Stimulated activated CD4-positive, alpha-beta T cell treated with anti-CD3 and anti-CD28 coated beads, Interleukin-4, amount 100 ng/mL, for 48 hours (primary cell): ENCODE results near the gene JTB.

Source experiments
- DNase-seq, 2 donors: peaks; one replicate each; pipeline ENCODE4 v3.0.0-alpha.2; 2020; ENCODE audit warnings: low read depth in 2 of 2

Gene JTB

GRCh38 chr1:153954826-153955225 lies 22.6 kb downstream of the JTB start:
- DNase-seq, result no peak

DNA sequence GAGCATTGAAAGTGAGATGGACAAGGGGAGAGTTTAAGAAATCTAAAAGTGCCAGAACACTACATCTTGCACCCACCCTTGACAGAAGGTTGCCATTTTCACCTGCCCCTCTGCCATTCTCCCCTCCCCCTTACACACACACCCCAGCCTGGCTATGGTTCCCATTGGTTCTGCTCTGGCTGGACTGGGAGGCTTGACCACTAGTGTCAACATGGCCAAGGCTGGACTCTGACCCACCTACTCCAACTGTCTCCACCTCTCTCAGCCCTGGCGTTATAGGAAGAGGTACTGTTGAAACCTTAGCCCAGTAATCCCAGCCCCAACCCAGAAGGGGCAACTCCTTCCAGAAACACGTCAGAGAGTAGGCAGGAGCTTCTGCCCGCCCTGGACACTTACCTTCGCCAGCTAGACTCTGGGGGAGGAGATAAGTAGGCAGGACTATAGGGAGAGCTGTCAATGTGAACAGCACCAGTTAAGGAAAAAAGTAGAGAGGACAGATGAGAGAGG lies 23.6 kb downstream of the JTB start:
- DNase-seq, result no peak

GRCh38 chr1:153951801-153952200 lies 25.7 kb downstream of the JTB start:
- no peak for DNase-seq

GRCh38 chr1:153951183-153951582 lies 26.3 kb downstream of the JTB start:
- DNase-seq, result no peak

DNA sequence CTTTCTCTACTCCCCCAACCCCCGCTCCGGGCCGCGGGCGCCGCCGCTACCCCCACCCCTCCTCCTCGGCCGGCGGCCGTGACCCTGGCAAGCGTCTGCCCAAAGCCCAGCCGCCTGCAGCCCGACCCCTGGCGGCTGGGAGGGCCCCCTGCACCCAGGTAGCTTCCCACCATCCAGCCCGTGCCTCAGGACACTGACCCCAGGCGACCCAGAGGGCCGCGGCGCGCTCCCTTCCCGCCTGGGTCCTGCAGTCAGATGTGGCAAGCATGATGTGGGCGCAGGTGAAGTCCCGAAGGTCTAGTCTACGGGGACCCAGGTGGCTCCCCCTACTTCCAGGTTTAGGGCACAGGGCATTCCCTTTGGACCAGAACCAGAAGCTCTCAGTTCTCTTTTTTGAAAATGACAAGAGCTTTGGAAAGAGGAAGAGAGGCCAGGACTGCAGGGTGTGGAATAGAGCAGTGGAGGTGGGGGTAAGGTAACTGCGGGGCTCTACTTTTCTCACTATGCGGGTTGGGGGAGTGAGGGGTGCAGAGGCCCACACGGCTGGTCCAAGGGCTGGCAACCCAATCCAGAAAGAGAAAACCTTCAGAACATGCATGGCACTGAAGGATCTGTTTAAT lies 30.7 kb downstream of the JTB start, which contains the start of gene DENND4B:
DENND4B (minus strand) TSS at position 97 of the 620 bp plus-strand sequence. CDS start 2,344 bp downstream, outside the sequence.
- peak; percentile 64 to 73 for DNase-seq

GRCh38 chr1:153945795-153946621 lies 31.5 kb downstream of the JTB start:
- DNase-seq, result peak; percentile 63 to 67

- peak; percentile 60 to 62 for DNase-seq
Observed at GRCh38 chr1:153945131-153945794, 32.2 kb downstream of the JTB start.

GRCh38 chr1:153944827-153945117 lies 32.7 kb downstream of the JTB start:
- no peak for DNase-seq

DNA sequence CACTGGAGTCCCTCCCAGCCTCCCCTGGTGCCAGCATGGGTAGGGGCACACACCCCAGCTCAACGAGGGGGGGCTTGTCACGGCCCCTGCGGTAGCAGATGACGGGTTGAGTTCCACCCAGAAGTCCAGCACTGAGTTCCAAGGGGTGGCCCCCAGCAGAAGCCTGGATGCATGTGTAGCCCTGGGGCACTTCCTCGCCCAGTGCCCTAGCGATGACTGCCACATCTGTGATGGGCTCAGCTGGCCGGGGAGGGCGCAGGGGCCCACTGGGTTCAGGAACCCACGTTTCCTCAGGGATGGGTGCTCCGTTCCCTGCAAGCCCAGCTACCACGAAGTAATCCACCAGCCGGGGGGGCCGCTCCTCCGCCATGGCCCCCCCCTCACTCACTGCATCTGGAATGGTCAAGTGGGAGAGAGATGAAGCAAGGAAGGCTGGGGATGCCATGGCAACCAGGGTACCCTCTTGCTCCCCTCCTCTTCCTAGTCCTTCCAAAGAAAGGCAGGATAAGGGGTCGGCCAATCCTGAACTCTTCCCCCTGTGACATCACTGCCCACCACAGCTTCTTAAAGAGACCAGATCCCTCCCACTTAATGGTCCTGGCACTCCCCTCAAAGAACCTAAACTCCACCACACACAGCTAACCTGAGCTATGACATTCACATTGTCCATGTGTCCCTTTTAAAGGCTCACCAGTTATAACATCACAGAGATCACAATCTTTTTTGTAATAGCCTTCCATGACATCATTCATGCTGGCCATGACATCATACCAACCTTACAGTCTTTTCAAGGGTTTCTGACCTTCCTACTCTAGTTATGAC lies 33.3 kb downstream of the JTB start:
- no peak for DNase-seq

DNA sequence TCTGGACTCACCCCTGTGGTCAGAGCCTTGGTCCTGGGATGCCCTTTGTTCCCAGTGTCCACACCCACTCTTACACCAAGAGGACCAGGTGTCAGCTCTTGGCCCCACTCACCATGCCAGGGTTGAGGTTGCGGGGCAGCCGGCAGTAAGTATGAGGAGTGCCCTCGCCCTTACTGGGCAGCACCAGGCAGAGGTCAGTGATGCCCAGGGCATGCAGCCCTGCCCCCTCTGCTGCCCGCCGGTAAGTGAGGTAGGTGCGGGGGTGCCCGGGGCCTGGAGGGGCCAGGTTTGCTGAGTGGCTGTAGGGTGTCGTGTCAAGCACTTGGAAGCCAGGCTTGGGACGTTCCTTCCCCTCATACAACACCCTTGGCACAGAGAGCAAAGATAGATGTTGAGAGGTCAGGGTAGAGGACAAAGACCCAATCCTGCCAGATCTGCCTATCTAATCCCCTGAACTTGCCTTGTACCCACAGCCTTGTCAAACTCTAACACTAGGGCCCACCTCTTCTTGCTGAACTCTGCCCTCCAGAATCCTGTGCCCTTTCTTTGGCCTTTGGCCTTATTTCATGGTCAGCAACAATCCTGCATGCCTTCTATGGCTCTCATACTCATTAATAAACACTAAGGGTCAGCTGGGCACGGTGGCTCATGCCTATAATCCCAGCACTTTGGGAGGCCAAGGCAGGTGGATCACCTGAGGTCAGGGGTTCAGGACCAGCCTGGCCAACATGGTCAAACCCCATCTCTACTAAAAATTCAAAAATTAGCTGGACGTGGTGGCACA lies 34.5 kb downstream of the JTB start:
- DNase-seq, result no peak

DNA sequence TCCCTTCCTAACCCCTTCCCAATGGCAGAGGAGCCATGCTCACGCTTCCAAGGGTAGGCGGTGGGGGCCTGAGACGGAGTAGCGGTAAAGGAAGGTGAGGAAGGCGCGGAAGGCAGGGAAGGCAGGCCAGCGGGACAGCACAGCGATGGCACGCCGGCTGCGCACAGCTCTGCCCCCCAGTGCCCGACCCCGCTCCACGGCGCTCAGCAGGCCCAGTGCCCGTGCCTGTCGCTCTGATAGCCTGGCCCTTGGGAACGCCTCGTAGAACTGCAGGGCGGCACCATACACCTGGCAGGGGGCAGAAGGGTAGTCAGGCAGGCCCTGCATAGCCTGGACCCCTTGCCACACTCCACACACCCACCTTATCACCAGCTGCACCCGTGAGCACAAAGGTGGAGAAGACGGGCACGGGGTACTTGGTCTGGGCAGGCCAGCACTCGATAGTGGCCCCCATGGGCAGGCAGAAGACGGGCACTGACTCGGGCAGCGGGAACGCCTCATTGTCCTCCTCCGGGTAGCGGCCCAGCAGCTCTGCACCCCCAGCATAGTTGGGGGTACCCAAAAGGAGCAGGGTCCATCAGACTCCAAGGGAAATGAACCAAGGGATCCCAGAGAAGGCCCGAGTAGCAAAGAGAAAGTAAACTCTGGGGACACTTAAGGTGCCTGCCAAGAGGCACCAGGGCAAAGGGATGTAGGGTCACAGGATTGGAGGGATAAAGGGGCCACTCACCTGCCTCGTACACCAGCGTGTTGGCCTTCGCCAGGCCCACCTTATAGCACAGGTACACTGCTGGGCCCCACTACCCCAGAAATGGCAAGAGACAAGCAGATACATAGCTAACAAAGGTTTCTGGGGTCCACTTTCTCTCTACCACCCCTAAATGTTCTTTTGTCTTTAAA lies 35.4 kb downstream of the JTB start:
- no peak for DNase-seq

DNA sequence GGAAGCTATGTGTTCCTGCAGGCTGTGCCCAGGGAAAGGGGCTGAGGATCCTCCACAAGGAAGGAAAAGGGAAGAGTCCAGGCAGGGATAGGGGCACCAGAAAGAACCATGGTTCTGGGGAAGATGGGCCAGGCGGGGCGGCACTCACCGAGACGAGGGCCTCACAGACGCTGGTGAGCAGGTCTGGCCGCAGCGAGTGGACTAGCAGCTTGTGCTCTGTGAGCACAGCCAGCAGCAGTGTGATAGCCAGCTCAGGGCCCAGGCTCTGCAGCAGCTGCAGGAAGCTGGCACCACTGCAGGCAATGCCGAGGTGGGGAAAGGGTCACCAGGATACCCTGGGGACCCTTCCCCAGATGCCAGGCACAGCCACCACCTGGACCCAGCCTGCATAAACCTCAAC lies 36.7 kb downstream of the JTB start:
- DNase-seq, result no peak

GRCh38 chr1:153939476-153939875 lies 38.0 kb downstream of the JTB start:
- no peak for DNase-seq

- DNase-seq, result no peak
Observed at GRCh38 chr1:153938996-153939395, 38.5 kb downstream of the JTB start.

DNA sequence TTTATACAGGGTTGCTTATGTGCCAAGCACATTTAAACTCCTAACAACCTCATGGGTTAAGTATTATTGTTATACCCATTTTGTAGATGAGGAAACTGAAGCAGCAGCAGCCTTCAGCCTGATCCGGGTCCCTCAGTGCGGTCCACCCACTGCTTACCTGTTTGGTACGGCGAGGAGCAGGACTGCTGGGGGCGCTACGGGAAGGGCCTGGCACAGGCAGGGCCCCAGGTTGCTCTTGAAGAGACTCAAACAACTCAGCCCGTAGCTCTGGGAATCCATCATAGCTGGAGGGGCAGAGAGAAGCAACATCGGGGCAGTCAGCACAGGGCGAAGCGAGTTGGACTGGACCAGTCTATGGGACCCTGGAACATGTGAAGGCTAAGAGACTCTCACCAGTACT lies 40.1 kb downstream of the JTB start:
- no peak for DNase-seq

DNA sequence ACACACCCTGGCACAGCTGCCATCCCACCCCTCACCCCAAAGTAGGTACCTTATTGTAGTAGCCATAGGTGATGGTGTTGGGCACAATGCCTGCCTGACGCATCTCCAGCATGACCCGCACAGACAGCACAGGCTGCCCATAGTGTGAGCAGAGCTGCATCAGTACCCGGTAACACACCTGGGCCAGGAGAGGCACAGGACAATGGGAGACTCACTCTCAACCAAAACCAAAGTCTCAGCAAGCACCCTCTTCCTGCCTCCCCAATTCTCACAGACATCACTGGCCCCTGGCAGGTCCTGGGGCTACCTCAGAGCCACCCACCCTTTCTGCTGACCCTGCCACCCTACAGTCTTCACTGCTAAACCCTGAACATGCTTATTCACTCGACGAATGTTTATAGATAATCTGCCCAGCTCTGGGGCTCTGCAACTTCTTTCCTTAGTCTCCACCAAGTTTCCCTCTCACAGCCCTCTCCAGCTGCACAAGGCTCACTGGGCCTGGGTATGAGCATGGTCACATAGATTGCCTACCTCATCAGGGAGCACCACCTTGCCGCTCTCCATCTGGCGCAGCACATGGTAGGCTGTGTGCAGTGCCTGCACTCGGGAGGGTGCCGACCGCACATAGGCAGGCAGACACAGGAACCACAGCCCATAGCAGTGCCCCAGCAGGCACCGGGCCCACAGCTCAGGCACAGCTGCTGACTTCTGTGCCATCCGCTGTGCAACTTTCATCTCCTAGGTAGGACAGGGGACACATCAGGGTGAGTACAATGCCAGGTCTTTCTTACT lies 41.3 kb downstream of the JTB start:
- no peak for DNase-seq

GRCh38 chr1:153934746-153935145 lies 42.7 kb downstream of the JTB start:
- DNase-seq, result no peak

DNA sequence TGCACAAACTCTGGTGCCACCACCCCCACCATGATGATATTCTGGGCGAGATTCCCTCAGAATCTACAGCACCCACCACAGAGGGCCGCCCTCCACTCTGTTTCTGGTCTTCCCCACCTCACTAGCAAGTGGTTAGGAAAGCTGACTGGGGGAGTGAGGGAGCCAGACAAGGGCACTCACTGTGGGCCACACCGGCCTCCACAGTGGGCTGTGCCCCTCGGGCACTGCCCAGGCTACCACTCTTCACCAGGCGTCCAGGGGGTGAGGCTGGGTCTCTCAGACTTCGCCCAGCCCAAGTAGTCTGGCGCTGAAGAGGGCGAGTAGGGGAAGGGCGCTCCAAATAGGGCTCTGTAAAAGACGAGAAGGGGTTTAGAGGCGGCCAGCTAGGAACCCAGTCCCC lies 43.5 kb downstream of the JTB start:
- no peak for DNase-seq

GRCh38 chr1:153933430-153933829 lies 44.0 kb downstream of the JTB start:
- DNase-seq, result no peak
